HL-60/S4 (cell line): ENCODE measurements around the gene LEMD3.

Source experiments
- in situ Hi-C: fragments of 300-500 bp; cut with MboI; formaldehyde crosslinking; loops from 2 replicates; pipeline ENCODE4 v1.14.3; 2022; ENCODE audit warnings: low sequenced_read_pairs

The LEMD3 gene

GRCh38 chr12:65169320-65170208 lies at the start of gene LEMD3:
Gene LEMD3, plus strand, starts transcription at chr12:65169583. Its CDS starts 14 bp downstream, at chr12:65169597.
- in situ Hi-C loops: no loop called here

- in situ Hi-C loops: no loop called here
Measured at GRCh38 chr12:65121049-65121955, 48.1 kb upstream of the LEMD3 start, which contains the start of gene WIF1. Gene WIF1, minus strand, starts transcription at chr12:65121305. Its CDS starts 114 bp downstream, at chr12:65121191.

- in situ Hi-C loops: no loop called here
Measured at GRCh38 chr12:65121956-65122469, 47.4 kb upstream of the LEMD3 start.

DNA sequence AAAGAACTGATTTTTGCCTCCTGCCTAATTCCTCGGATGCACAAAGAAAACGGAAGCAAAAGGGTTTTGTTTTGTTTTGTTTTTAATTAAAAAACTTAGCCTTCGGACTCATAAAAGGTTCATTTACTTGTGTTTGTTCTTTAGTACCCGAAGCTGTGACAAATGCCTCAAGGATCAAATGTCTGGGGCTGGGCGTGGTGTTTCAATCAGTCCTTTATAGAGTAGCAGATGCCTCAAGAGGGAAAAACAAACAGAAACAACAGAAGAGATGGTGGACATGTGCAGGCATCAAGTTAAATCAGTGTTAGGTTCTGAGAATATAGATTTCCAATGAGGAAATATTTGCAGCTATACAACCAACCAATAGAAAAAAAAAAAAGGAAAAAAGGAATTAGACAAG lies 46.7 kb upstream of the LEMD3 start:
- in situ Hi-C loops: no loop called here

GRCh38 chr12:65123435-65124063 lies 45.8 kb upstream of the LEMD3 start:
- in situ Hi-C loops: no loop called here

GRCh38 chr12:65125247-65125646 lies 44.1 kb upstream of the LEMD3 start:
- in situ Hi-C loops: no loop called here

DNA sequence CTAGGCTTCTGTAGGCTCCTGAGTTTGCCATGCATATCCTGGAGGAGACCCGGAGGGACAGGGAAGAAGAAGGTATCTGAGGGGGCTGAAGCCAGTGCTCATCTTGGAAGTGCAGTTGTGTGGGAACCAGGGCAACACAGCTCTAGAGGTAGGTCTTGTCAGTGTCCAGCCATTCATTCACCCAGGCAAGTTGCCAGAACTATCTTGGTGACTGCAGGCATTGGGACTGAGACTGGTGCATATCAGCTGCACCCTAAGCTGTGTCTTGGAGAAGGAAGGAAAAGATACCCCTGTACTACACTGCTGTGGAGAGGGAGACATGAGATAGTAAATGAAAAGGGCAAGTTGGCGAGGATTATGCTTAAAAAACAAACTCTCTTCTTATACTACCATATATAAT lies 43.4 kb upstream of the LEMD3 start:
- in situ Hi-C loops: no loop called here

- in situ Hi-C loops: no loop called here
Measured at GRCh38 chr12:65126482-65126881, 42.9 kb upstream of the LEMD3 start.

DNA sequence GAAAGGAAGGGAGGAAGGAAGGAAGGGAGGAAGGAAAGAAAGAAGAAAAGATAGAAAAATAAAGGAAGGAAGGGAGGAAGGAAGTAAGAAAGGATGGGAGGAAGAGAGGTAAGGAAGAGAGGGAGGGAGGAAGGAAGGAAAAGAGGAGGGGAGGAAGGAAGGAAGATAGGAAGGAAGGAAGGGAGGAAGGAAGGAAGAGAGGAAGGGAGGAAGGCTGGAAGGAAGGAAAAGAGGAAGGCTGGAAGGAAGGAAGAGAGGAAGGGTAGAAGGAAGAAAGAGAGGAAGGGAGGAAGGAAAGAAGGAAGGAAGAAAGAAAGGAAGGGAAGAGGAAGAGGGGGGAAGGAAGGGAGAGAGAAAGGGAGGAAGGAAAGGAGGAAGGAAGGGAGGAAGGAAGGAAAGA lies 35.5 kb upstream of the LEMD3 start:
- in situ Hi-C loops: no loop called here

GRCh38 chr12:65139389-65139788 lies 30.0 kb upstream of the LEMD3 start:
- in situ Hi-C loops: no loop called here

GRCh38 chr12:65140738-65141137 lies 28.6 kb upstream of the LEMD3 start:
- in situ Hi-C loops: no loop called here

GRCh38 chr12:65147312-65147905 lies 22.0 kb upstream of the LEMD3 start:
- in situ Hi-C loops: no loop called here

- in situ Hi-C loops: no loop called here
Measured at GRCh38 chr12:65152012-65152411, 17.4 kb upstream of the LEMD3 start.

- in situ Hi-C loops: no loop called here
Measured at GRCh38 chr12:65152596-65152995, 16.8 kb upstream of the LEMD3 start.

GRCh38 chr12:65155784-65156183 lies 13.6 kb upstream of the LEMD3 start:
- in situ Hi-C loops: no loop called here

DNA sequence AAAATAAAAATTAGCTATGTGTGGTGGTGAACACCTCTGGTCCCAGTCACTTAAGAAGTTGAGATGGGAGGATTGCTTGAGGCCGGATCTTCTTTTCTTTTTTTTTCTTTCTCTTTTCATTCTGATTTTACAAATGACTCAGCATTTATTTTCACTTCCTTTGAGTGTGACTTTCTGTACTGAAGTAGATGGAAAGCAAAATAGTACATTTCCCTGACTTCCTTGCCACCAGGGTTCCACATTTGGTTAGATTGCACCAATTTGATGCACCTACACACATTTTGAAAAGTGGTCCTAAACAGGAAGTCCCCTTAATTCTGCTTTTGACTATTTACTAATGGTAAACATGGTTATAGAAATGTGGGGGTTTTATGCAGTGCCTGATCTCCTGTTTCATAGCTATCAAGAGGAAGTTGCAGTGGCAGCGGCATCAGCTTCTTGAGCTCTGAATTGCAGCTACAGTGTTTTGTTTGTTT lies 13.0 kb upstream of the LEMD3 start:
- in situ Hi-C loops: no loop called here

- in situ Hi-C loops: no loop called here
Measured at GRCh38 chr12:65157091-65157490, 12.3 kb upstream of the LEMD3 start.

GRCh38 chr12:65162609-65163008 lies 6.8 kb upstream of the LEMD3 start:
- in situ Hi-C loops: no loop called here

DNA sequence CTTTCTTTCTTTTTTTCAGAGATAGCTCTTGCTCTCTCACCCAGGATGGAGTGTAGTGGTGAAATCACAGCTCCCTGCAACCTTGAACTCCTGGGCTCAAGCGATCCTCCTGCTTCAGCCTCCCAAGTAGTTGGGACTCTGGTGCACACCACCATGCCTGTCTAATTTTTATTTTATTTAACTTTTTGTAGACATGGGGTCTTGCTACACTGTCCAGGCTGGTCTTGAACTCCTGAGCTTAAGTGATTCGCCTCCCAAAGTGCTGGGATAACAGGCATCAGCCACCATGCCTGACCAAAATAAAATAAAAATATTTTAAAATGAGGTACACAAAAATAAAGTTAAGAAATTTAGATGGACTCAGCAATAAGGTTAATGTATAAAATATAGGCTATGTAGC lies 5.1 kb upstream of the LEMD3 start:
- in situ Hi-C loops: no loop called here

DNA sequence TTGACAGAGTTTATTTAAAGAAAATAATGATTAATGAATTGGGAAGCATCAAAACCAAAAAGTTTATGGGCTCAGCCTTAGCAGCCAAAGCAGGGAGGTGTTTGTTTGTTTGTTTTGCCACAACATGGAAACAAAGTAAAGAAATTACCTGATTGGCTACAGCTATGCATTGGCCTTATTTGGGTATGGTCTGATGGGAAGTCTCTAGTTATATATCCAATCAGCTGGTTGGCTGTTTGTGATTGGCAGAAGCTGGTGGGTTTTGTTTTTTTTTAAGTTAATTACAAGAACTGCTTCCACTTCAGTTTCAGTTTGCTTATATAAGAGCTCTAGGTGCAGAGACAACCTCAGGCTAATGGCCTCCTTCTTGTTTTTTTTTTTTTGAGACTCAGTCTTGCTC lies 4.6 kb upstream of the LEMD3 start:
- in situ Hi-C loops: no loop called here
